H1 (cell line): ENCODE data around the gene IL1RAP. TPM values are rescaled to one million over a fixed set of nuclear protein-coding genes. Genes with fewer than 3 reads are reported as not detected.

ENCODE experiments used
- ATF2 ChIP-seq: IDR thresholded peaks from 2 replicates; pipeline ENCODE4 v1.6.1; 2012; ENCODE audit warnings: low read length, inconsistent platforms
- CBX5 ChIP-seq: fragments of 300-800, 300-1000 bp; sonication (generic); IDR thresholded peaks from 2 replicates; pipeline ENCODE4 v1.7.1; 2016; ENCODE audit warnings: antibody characterized with exemption, low read length, low read depth
- CHD2 ChIP-seq: IDR thresholded peaks from 2 replicates; pipeline ENCODE4 v1.6.1; 2012; ENCODE audit warnings: low read length, improper control_type of control experiment
- JUN ChIP-seq: IDR thresholded peaks from 2 replicates; pipeline ENCODE4 v1.6.1; 2011; ENCODE audit warnings: low read depth, mild to moderate bottlenecking, improper control_type of control experiment, low read length
- KDM5A ChIP-seq: fragments of 200-600 bp; IDR thresholded peaks from 2 replicates; pipeline ENCODE4 v1.7.1; 2012; ENCODE audit warnings: mild to moderate bottlenecking, low read length, inconsistent platforms, mixed read lengths
- NRF1 ChIP-seq: IDR thresholded peaks from 2 replicates; pipeline ENCODE4 v1.6.1; 2011; ENCODE audit warnings: mild to moderate bottlenecking, low read depth, low read length, improper control_type of control experiment
- RAD21 ChIP-seq, 2 experiments: IDR thresholded peaks in 1 of 2; conservative IDR thresholded peaks in 1 of 2; 2 replicates each; pipeline ENCODE4 v1.6.1; 2011; ENCODE audit warnings: low read depth in 2 of 2, low read length in 2 of 2, improper control_type of control experiment in 1 of 2, inconsistent platforms in 1 of 2, mild to moderate bottlenecking in 1 of 2, moderate library complexity in 1 of 2
- RBBP5 ChIP-seq: IDR thresholded peaks from 2 replicates; pipeline ENCODE4 v1.7.1; 2012; ENCODE audit warnings: low read depth, mild to moderate bottlenecking, inconsistent platforms, low read length, moderate library complexity, borderline replicate concordance
- RNF2 ChIP-seq: fragments of 200-900, 300-1000 bp; sonication (generic); IDR thresholded peaks from 2 replicates; pipeline ENCODE4 v1.7.1; 2016; ENCODE audit warnings: borderline replicate concordance, low read depth, mild to moderate bottlenecking, antibody characterized with exemption, low read length; ENCODE audit not compliant: poor library complexity, severe bottlenecking; ENCODE audit errors: missing control alignments
- TAF7 ChIP-seq: optimal IDR thresholded peaks from 2 replicates; pipeline ENCODE3; 2011; ENCODE audit warnings: low read depth, mild to moderate bottlenecking, inconsistent platforms, low read length, moderate library complexity, borderline replicate concordance
- polyA plus RNA-seq, 7 experiments: library from polyadenylated mRNA; depleted of rRNA in 3 of 7; stranded (reverse) in 5 of 7; unstranded in 2 of 7; fragments of >200 nt in 5 of 7; fragments of 200-250 nt in 2 of 7; gene quantifications; 1 replicate in 5 of 7; 2 replicates in 1 of 7; 4 replicates in 1 of 7; pipeline versions ENCODE4 v1.2.1 to v1.2.3, GENCODE V29; 2011 to 2013; ENCODE audit warnings: missing spikeins in 2 of 7, mixed read lengths in 2 of 7
- total RNA-seq: library from RNA; stranded (reverse); fragmentation: NEBNext Ultra II Directional; extraction: Animal tissue kit (Norgen Biotek cat#: 25700); gene quantifications from 2 replicates; pipeline ENCODE4 v1.2.1, GENCODE V29; 2021

IL1RAP gene
- total and polyA plus RNA-seq, 2 of the 8 experiments (the other 6 are each of a cell fraction or from before 2014, with no cell fraction given), result 2.4 to 3.9 TPM

GRCh38 chr3:190575437-190576185 is 61.7 kb downstream of the IL1RAP start (continued):
- no peak for TF ChIP-seq JUN
- no peak for TF ChIP-seq KDM5A
- no peak for TF ChIP-seq CBX5
- TF ChIP-seq CHD2, result no peak
- no peak for TF ChIP-seq RBBP5
- no peak for TF ChIP-seq TAF7
- no peak for TF ChIP-seq RNF2
- no peak for TF ChIP-seq NRF1
- no peak for TF ChIP-seq RAD21 (IDR thresholded peaks at IDR 0.05 in 1 of 2, conservative IDR thresholded peaks at IDR 0.05 in 1 of 2; ENCODE audit: low read depth in 2 of 2, low read length in 2 of 2)
- TF ChIP-seq ATF2, result no peak
